ENCODE results near the gene ZNF74.

GRCh38 chr22:20433686-20434241, 39.8 kb downstream of the ZNF74 start:
- TF ChIP-seq POLR2A (IDR thresholded peaks at IDR 0.05; ENCODE audit: low read depth, low read length) = no peak
- no peak for TF ChIP-seq POLR2AphosphoS5 (IDR thresholded peaks at IDR 0.05; ENCODE audit: low read depth, low read length)
- no peak for TF ChIP-seq TAF1 (IDR thresholded peaks at IDR 0.05; ENCODE audit: borderline replicate concordance, low read depth, low read length)

All from GM12892 (cell line).